GM13976 (cell line): ENCODE measurements around the gene TSPAN3.

Experiments
- DNase-seq: peaks from one replicate; pipeline ENCODE4 v3.0.0; 2012; ENCODE audit warnings: low spot score
- in situ Hi-C: fragments of 300-500 bp; cut with MboI; formaldehyde crosslinking; loops from one replicate; pipeline ENCODE4 v1.12.0; 2022; ENCODE audit warnings: low sequenced_read_pairs, mixed read lengths, inconsistent platforms; ENCODE audit not compliant: unreplicated experiment
- TF ChIP-seq, protein P1 (sequence below): IDR thresholded peaks from 2 replicates; pipeline ENCODE4 v1.5.1; 2012; ENCODE audit warnings: borderline replicate concordance, mild to moderate bottlenecking; ENCODE audit not compliant: insufficient read depth; ENCODE audit errors: extremely low read depth, missing control alignments, control extremely low read depth

TSPAN3 gene

DNA sequence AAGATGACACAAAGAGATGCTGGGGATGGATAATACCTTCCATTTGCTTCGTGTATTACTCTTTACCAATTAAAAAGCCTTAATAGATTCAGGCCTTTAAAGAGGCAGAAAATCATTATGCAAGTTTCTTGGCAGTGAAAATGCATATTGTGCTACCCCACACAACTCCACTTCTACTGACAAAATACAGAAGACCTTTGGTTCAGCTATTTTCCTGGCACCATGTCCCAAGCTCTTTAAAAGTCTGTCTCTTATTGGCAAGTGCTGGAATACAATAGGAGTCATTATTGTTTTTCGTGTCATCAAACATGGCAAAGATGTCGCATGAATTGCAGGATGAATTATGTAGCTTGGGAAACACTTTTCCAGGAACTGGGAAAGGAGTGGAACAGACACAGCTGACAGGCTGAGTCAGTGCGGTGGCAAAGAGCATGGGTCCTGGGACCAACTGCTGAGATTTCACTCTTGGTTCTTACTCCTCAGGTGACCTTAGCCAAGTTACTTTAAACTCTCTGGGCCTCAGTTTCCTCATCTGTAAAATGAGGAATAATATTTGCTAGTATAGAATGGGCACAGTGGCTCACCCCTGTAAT lies 5.5 kb upstream of the TSPAN3 start:
- TF ChIP-seq, protein P1, sequence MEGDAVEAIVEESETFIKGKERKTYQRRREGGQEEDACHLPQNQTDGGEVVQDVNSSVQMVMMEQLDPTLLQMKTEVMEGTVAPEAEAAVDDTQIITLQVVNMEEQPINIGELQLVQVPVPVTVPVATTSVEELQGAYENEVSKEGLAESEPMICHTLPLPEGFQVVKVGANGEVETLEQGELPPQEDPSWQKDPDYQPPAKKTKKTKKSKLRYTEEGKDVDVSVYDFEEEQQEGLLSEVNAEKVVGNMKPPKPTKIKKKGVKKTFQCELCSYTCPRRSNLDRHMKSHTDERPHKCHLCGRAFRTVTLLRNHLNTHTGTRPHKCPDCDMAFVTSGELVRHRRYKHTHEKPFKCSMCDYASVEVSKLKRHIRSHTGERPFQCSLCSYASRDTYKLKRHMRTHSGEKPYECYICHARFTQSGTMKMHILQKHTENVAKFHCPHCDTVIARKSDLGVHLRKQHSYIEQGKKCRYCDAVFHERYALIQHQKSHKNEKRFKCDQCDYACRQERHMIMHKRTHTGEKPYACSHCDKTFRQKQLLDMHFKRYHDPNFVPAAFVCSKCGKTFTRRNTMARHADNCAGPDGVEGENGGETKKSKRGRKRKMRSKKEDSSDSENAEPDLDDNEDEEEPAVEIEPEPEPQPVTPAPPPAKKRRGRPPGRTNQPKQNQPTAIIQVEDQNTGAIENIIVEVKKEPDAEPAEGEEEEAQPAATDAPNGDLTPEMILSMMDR, result no peak
- DNase-seq, result no peak
- in situ Hi-C loops, result no loop called here

DNA sequence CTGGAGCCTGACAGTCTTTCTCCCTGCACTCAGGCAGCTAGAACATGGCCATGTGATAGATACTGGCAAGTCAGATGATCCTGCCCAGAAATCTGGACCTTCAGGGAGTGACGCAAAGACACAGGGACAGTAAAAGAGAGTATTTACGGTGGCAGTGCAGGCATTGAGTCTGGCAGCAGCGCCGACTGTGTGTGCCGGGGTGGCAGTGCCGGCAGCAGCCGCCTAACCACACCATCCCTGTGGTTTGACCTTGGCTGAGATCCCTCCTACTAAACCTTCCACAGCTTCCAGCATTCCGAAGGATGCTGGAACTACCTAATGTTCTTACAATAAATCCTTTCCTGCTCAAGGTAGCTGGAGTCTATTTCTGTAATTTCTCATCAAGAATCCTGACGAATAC lies 4.6 kb upstream of the TSPAN3 start:
- TF ChIP-seq, protein P1, result no peak
- in situ Hi-C loops, result no loop called here
- DNase-seq, result no peak

DNA sequence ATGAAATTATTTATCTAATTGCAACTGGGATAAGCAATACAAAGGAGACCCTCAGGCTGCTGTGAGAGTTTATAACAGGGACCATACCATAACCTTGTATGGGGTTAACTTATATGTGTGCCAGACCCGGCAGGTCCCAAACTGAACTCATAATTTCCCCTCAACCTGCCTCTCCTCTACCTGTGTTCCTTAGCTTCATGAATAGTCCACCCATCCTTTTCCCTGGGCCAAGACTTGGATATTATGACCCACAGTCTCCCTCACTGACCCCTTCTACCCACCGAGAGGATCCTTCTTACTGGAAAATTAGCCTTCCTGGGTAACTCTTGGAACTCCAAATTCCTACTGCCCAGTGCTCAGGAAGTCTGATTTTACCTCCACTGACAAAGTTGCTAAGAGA lies 3.4 kb upstream of the TSPAN3 start:
- TF ChIP-seq, protein P1, result no peak
- in situ Hi-C loops, result no loop called here
- DNase-seq, result no peak

DNA sequence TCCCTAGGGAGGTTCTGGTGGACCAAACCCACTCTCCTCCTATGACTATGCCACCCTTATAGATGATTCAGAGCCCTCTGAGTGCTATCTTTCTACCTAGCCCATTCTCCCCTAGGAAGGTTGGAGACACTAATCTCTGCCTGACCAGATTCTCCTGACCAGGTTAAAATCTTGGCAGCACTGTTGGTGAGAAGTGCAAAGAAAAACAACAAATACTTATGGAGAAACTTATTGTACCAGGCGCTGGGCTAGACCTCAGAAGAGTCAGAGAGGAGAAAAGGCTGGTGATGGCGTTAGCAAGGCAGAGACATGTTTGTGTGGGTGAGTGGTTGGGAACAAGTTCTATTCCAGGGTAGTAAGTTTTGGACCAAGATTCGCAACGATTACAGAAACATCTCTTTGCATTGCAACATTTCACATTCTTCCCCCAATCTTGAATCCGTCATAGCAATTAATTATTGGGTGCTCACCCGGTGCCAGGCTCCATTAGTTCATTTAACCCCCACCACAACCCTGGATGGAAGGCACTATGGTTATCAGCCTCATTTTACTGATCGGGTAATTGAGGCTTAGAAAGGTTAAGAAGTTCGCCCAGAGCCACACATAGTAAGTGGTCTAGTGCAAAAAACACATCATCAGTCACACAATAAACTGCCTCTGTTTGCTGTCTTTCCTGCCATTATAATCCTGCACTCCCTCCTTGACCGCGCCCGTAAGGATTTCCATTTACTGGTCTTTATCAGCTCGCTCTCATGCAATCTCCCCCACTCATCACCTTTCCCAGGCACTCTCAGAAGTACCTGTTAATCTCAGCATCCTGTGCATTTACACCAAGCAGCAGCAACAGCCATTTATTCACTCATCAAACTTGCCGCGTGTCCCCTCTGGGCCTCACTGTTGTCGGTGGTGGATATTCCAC lies 655 bp upstream of the TSPAN3 start:
- DNase-seq, result no peak
- TF ChIP-seq, protein P1, result no peak
- in situ Hi-C loops, result no loop called here

DNA sequence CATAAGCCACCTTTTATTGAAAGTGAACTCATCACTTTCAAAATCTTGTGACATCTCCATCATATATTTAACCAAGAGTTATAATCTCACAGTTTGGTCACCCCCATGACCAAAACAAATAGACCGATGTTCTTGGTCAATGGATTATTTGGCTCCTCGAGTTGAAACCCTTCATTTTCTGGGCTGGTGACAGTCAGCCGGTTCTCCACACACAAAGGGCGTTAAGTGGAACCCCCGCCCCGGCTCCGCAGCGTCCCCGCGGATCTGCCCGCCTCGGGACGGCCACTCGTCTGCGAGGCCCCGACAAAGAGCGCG lies 772 bp downstream of the TSPAN3 start:
- DNase-seq, result no peak
- in situ Hi-C loops, result no loop called here

DNA sequence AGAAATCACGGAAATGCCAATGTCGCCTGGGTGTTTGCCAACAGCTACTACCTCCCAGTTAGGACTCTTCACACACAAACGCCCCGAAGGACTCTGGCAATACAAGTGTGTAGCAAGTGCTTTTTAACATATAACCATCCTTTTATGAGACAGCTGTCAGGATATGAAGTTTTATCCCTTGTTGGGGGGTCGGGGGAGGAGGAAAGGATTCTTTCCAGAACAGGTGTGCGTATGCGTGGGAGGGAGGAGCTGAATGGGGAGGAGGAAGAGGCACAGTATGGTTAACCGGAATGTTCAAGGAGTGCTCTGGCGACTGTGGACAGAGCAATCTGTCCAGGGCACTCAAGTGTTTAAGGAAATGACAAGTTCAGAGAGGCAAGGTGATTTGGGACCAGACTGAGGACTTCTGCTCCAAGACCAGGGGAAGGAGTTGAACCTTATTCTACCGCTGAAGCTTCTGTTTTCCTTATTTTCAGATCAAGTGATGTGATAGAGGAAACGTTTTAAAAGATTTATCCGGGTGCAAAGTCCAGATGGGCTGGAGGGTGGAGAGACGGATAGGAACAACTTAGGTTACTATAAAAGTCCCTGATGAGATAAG lies 1.3 kb downstream of the TSPAN3 start:
- no peak for DNase-seq
- in situ Hi-C loops, result no loop called here
- TF ChIP-seq, protein P1, result no peak

More for the DNA sequence above, 772 bp downstream of the TSPAN3 start:
- TF ChIP-seq, protein P1, result no peak
